SKM-1 treated with dmso at 0.1 percent for 144 hours (cell line): ENCODE measurements around the gene CNP.
"Not testable (repeated sequence)": the region's sequence is repeated elsewhere in the genome, so short reads cannot be mapped to it uniquely, and the experiment has no call there.

Experiments used
- DNase-seq: peaks from one replicate; lab custom pipeline; 2025; ENCODE audit not compliant: unreplicated experiment; lab: John Stamatoyannopoulos, UW

Gene CNP

DNA sequence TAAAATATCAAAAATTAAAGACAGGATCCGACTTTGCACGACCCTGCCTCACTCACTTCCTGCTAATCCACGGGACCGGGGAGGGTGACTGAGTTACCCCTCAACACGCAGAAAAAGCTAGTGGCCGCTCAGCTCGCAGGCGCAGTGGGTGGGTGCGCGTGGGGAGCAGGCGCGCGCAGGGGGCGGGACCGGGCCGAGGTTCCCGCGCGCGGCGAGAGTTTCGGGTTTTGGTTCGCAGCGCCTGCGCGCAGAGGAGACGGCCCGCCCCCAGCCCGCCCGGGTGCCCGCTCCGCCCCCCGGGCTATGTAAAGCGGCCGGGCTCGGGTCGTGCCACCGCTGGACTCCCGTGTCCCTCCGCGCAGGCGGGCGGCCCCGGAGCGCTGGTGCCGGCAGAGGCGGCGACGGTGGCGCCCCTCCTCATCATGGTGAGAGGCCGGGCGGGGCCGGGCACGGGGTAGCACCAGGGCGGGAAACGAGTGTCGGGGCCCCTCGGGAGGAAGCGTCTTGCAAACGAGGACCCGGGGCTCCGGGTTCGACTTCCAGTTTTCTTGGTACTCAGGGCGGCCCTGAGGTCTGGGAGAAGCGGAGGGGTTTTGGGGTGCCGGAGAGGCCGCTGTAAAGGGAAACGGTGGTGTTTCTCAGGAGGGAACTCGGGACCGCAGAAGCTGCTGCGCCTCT is at the start of gene CNP:
Gene CNP, plus strand, starts transcription at position 333 of the 678 bp plus-strand sequence. Its CDS starts 90 bp downstream, at position 423.
- peak; percentile 83 for DNase-seq

DNA sequence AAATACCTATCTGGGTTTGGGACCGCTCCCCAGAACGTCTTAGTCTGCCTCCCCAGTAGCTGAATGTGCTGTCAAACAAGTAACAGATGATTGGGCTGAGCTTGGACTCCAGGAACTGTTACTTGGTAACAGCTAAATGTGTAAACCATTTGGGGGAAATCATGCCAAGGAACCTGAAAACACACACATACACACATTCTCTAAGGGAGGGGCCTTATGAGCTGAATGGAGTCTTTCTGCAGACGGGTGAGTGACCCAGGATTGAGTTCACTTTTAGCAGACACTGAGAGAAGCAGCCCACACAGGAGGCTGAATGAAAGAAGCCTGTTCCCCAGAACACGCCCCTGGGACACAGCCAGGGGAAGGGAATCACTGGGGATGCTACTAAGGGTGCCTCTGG is 49.4 kb upstream of the CNP start:
- DNase-seq: no peak

- DNase-seq: no peak
Measured at GRCh38 chr17:41917679-41918313, 48.8 kb upstream of the CNP start.

- DNase-seq: peak; percentile 93
Measured at GRCh38 chr17:41918314-41919164, 48.1 kb upstream of the CNP start, which contains the start of gene ACLY. ACLY (minus strand) TSS chr17:41918951; CDS start chr17:41913873, 5,078 bp downstream.

DNA sequence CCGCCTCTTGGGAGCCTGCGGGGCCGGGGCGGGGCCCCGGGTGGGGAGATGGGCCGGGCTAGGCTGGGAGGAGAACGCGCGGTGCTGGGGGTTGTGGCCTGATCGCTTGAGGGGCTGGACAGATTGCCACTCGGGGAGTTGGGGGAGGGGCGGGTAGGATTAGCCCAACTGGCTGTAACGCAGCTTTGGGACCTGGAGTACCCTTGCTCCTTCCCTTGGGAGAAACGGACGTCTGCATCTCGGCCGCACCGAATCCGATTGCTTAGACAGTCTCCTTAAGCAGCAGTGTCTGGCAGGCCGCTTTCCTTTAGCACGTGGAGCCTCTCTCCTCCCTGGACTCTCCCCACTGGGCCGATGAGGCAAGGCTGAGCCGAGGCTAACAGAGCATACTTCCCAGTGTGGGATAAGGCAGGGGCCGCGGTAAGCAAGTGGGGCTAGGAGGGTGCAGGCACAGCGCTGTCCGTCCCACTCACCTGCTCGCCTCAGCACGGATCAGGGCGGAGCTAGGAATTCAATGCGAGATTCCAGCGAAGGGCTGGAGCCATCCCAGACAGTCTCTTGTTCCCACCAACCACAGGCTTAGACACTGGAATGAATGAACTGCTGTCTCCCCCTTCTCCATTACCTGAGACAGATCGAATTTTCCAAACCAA is 47.3 kb upstream of the CNP start:
- peak; percentile 48 for DNase-seq

DNA sequence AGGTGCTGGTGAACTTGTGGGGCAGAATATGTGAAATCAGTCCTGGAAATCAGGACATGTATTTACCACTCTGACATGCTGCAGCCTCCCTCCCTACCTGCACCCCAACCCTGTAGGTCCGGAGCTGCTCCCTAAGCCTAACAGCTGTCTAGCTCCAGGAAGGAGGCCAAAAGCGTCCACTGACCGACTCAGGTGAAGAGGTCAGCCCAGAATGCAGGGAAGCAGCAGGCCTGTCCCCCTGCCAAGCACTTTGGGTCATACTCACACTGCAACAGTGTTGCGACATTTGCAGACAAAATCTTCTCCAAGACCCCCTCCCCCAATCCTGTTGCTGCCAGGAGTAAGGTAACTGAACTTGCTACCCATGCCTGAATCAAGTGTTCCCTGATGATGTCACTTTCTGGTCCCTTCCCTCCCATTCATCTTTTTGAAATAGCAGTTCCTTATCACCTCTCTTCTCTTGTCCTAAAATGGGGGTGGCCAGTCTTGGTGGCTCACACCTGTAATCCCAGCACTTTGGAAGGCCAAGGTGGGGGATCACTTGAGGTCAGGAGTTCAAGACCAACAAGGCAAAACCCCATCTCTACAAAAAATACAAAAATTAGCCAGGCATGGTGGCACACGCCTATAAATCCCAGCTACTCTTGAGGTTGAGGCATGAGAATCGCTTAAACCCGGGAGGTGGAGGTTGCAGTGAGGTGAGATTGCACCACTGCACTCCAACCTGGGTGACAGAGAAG is 46.6 kb upstream of the CNP start:
- DNase-seq: no peak

DNA sequence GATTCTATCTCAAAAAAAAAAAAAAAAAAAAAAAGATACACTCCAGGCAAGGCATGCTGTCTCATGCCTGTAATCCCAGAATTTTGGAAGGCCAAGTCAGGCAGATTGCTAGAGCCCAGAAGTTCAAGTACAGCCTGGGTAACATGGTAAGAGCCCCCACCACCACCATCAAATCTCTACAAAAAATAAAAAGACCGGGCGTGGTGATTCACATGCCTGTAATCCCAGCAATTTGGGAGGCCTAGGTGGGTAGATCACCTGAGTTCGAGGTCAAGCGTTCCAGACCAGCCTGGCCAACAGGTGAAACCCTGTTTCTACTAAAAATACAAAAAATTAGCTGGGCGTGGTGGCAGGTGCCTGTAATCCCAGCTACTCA is 46.0 kb upstream of the CNP start:
- no peak for DNase-seq

GRCh38 chr17:41925991-41926590 is 40.5 kb upstream of the CNP start:
- no peak for DNase-seq

GRCh38 chr17:41928693-41929251 is 37.8 kb upstream of the CNP start:
- no peak for DNase-seq

GRCh38 chr17:41930009-41930832 is 36.4 kb upstream of the CNP start, which contains the start of gene ODAD4:
ODAD4 (plus strand) TSS chr17:41930617; CDS start chr17:41930724, 107 bp downstream.
- DNase-seq: peak; percentile 98

- DNase-seq: not testable (repeated sequence)
Measured at GRCh38 chr17:41930833-41931156, 35.8 kb upstream of the CNP start.

DNA sequence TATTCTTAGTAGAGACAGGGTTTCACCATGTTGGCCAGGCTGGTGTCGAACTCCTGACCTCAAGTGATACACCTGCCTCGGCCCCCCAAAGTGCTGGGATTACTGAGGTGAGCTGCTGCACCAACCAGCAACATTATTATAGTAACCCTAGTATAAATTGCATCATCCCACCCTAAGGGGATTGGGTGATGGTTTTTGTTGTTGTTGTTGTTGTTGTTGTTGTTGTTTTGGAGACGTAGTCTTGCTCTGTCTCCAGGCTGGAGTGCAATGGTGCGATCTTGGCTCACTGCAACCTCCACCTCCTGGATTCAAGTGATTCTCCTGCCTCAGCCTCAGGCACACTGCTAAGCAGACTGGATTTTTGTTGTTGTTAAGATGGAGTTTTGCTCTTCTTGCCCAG is 34.9 kb upstream of the CNP start:
- not testable (repeated sequence) for DNase-seq

DNA sequence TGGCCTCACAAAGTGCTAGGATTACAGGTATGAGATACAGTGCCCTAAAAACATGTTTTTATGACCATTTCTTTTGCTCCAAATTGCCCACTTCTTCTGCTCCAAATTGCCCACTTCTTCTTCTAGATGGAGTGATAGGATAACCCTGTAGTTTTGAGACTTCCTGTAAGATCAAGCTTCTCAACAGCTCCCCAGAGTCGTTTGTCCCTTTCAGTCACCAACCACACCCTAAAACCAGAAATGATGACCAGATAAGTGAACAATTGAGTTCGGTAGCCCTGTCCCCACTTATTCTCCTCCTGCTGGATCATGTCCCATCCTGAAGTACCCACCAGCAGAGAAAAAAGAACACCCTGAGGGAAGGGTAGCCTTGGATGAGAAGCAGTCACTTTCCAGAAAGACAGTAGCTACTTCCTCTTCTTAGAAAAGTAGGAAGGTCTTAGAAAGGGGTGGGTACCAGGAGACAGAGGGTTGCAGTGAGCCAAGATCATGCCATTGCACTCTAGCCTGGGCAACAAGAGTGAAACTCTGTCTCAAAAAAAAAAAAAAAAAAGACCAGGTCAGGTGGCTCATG is 33.7 kb upstream of the CNP start:
- DNase-seq: peak; percentile 63

- DNase-seq: no peak
Measured at GRCh38 chr17:41935641-41936040, 31.0 kb upstream of the CNP start.

DNA sequence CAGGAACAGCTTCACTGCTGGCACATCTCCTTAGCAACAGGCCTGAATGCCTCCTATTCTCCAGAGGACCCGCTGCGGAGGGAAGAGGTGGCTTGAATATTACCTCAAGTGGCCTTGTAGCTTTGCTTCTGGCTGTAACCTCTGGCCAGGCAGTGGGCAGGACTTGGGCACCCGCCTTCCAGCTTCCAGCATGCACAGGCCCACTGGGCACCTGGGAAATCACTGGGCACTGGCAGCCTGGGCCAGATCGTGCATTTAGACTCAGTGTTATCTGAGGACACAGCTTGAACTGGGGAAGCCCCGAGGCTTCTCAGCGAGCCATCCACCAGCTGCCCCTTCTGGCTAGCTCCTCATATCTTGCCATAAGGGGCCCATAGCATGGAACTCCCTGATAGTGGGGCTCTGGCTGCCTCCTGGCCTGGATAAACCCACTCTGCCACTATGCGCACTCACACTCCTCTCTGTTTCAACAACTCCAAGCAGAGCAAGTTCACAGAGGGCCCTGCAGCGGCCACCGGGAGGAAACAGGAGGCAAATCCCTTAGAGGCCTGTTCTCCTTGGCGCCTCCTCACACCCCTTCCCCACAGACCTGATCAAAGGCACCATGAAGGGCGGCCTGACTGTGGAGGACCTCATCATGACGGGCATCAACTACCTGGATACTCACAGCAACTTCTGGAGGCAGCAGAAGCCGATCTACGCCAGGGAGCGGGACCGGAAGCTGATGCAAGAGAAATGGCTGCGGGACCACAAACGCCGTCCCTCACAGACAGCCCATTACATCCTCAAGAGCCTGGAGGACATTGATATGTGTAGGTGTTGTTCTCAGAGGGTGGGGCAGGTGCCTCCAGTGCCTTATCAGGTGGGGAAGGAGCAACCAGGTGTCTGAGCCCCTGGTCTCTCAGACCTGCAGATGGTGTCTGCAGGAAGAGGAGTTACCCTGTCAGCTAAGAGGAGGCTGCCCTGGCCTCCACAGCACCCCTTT is 28.3 kb upstream of the CNP start:
- DNase-seq: no peak

- no peak for DNase-seq
Measured at GRCh38 chr17:41939044-41939692, 27.4 kb upstream of the CNP start.

DNA sequence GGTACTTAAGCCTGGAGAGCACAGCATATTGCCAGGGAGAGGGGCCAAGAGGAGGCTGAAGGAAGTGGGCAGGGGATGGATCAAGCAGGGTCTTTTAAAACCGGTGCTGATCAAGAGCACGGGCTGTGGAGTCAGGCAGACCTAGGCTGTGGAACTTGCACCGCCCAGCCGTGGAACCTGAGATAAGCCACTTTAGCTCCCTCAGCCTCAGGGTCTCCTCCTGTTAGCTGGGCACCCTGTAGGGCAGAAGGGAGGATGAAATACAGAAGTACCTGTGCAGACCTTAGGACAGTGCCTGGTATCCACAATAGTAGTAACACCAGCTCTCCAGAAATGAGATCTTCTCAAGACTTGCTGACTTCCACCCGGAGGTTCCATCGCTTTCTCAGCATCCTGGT is 26.9 kb upstream of the CNP start:
- DNase-seq: no peak
